K562 (cell line): Measurements from ENCODE around the gene FAM53A. TPM values are rescaled to one million over a fixed set of nuclear protein-coding genes. Genes with fewer than 3 reads are reported as not detected.

Experiments used
- BACH1 ChIP-seq: fragments of 200-800 bp; sonication (Bioruptor generic); IDR thresholded peaks from 2 replicates; pipeline ENCODE4 v1.6.1; 2016; ENCODE audit warnings: missing genetic modification characterization, missing compliant biosample characterization
- CBFA2T3 ChIP-seq: fragments of 450-650 bp; IDR thresholded peaks from 2 replicates; pipeline ENCODE4 v1.6.1; 2017
- EGR1 ChIP-seq: fragments of 450-650 bp; conservative IDR thresholded peaks from 2 replicates; pipeline ENCODE4 v1.6.1; 2017; ENCODE audit warnings: mild to moderate bottlenecking
- KLF10 ChIP-seq: fragments of 250-450 bp; sonication (Bioruptor Pico); IDR thresholded peaks from 2 replicates; pipeline ENCODE4 v1.6.1; 2021; ENCODE audit warnings: matching md5 sums
- MEF2A ChIP-seq: IDR thresholded peaks from 2 replicates; pipeline ENCODE4 v1.6.1; 2011; ENCODE audit warnings: low read depth, mild to moderate bottlenecking, low read length, moderate library complexity; ENCODE audit not compliant: control insufficient read depth
- MLX ChIP-seq, 2 experiments: fragments of 450-650 bp in 1 of 2; sonication (generic) in 1 of 2; formaldehyde crosslinking; conservative IDR thresholded peaks; 2 replicates each; pipeline versions ENCODE4 v1.4.0 to v1.8.1; 2020 to 2022; ENCODE audit warnings: mild to moderate bottlenecking in 1 of 2, missing genetic modification reagents in 1 of 2
- RBFOX2 ChIP-seq: fragments of 200-400 bp; formaldehyde crosslinking; IDR thresholded peaks from 2 replicates; pipeline ENCODE4 v1.6.1; 2017; ENCODE audit warnings: low read depth, mild to moderate bottlenecking, low read length, moderate library complexity
- ZBTB33 ChIP-seq: sonication (generic); formaldehyde crosslinking; IDR thresholded peaks from 2 replicates; pipeline ENCODE4 v1.8.1; 2023; ENCODE audit warnings: mild to moderate bottlenecking, missing genetic modification reagents
- ZNF384 ChIP-seq: IDR thresholded peaks from 2 replicates; pipeline ENCODE4 v1.6.1; 2012; ENCODE audit warnings: low read depth, low read length, improper control_type of control experiment
- polyA plus RNA-seq, 8 experiments: library from polyadenylated mRNA; depleted of rRNA in 4 of 8; stranded (reverse) in 5 of 8; unstranded in 3 of 8; fragments of >200 nt; fragmentation: Nextera tagmentation in 2 of 8; fragmentation: Illumina TruSeq in 1 of 8; extraction: Ambion mirVana in 2 of 8; extraction: Trizol in 1 of 8; gene quantifications; 2 replicates each; pipeline versions ENCODE4 v1.2.1 to v1.2.3, GENCODE V29; 2011 to 2014; ENCODE audit warnings: inconsistent platforms in 1 of 8, missing spikeins in 1 of 8
- total RNA-seq, 7 experiments: library from RNA; depleted of rRNA in 6 of 7; stranded (reverse); fragments of >200 nt in 6 of 7; fragmentation: Illumina TruSeq in 2 of 7; extraction: Trizol in 2 of 7; gene quantifications; 2 replicates each; pipeline versions ENCODE4 v1.2.1 to v1.2.3, GENCODE V29; 2011 to 2021; ENCODE audit warnings: low replicate concordance in 1 of 7

FAM53A gene
- total and polyA plus RNA-seq, 9 of the 15 experiments (the other 6 are each of a cell fraction or from before 2014, with no cell fraction given): 0.53 to 2.7 (median 1.4) TPM; not detected in 2

GRCh38 chr4:1592068-1592708, 91.9 kb downstream of the FAM53A start (continued):
- TF ChIP-seq MLX (CRISPR knock-in tag; conservative IDR thresholded peaks at IDR 0.05): no peak
- TF ChIP-seq KLF10: no peak
- peak; percentile 37; the same call in 1 of the 2 replicates for TF ChIP-seq EGR1
- peak; percentile 39; the same call in 1 of the 2 replicates for TF ChIP-seq BACH1
- TF ChIP-seq ZNF384: peak; percentile 15; the same call in 1 of the 2 replicates
- TF ChIP-seq RBFOX2: 0 out of 2 replicates have a peak, but pooled peaks have one; percentile 23
- TF ChIP-seq CBFA2T3: peak; percentile 22; the same call in 1 of the 2 replicates
- TF ChIP-seq ZBTB33 (CRISPR knock-in tag): peak; percentile 78
- TF ChIP-seq MEF2A: peak; percentile 9; the same call in 1 of the 2 replicates
